Thoracic aorta (tissue), 2 donors: ENCODE measurements around the gene CMTM2. TPM values are rescaled to one million over a fixed set of nuclear protein-coding genes. Genes with fewer than 3 reads are reported as not detected.
"Not testable (repeated sequence)": the region's sequence is repeated elsewhere in the genome, so short reads cannot be mapped to it uniquely, and the experiment has no call there.

Experiments
- ATAC-seq: fragments of 150-250 bp; one replicate; pipeline ENCODE4 v1.8.0; 2017; ENCODE audit warnings: low read depth; ENCODE audit not compliant: insufficient number of reproducible peaks, low FRiP score
- DNase-seq: peaks from one replicate; pipeline ENCODE4 v3.0.0-alpha.2; 2020; ENCODE audit warnings: low spot score
- H3K27ac ChIP-seq, 2 donors: fragments of 200-600 bp; sonication (generic); 1 replicate in 1 of 2; 2 replicates in 1 of 2; pipeline ENCODE4 v1.5.1; 2016; ENCODE audit warnings: mild to moderate bottlenecking in 2 of 2, moderate library complexity in 2 of 2
- H3K27me3 ChIP-seq: fragments of 200-600 bp; sonication (generic); replicated peaks from 2 replicates; pipeline ENCODE4 v1.6.0; 2016; ENCODE audit warnings: mild to moderate bottlenecking; ENCODE audit not compliant: insufficient read depth
- H3K36me3 ChIP-seq: fragments of 200-600 bp; sonication (generic); one replicate; pipeline ENCODE4 v1.5.1; 2016
- H3K4me1 ChIP-seq, 2 donors: fragments of 200-600 bp; sonication (generic); 1 replicate in 1 of 2; 2 replicates in 1 of 2; pipeline versions ENCODE4 v1.5.1 to v1.6.0; 2016; ENCODE audit warnings: low read depth in 2 of 2, mild to moderate bottlenecking in 1 of 2; ENCODE audit not compliant: control insufficient read depth in 1 of 2
- H3K4me3 ChIP-seq: fragments of 200-600 bp; sonication (generic); 2 replicates; pipeline ENCODE4 v1.5.1; 2016; ENCODE audit warnings: mild to moderate bottlenecking
- H3K9me3 ChIP-seq: fragments of 200-600 bp; sonication (generic); 2 replicates; pipeline ENCODE4 v1.5.1; 2016
- CTCF ChIP-seq: fragments of 200-600 bp; sonication (generic); IDR thresholded peaks from one replicate; pipeline ENCODE4 v1.5.1; 2019; ENCODE audit warnings: antibody characterized with exemption
- total RNA-seq, 2 donors: library from RNA; depleted of rRNA; stranded (reverse); fragments of >200 nt; gene quantifications; one replicate each; pipeline versions ENCODE4 v1.1.0 to v1.2.3, GENCODE V29; 2016

Gene CMTM2
- total RNA-seq, 2 donors from 2014 or later = 1.7 TPM; not detected in 1

DNA sequence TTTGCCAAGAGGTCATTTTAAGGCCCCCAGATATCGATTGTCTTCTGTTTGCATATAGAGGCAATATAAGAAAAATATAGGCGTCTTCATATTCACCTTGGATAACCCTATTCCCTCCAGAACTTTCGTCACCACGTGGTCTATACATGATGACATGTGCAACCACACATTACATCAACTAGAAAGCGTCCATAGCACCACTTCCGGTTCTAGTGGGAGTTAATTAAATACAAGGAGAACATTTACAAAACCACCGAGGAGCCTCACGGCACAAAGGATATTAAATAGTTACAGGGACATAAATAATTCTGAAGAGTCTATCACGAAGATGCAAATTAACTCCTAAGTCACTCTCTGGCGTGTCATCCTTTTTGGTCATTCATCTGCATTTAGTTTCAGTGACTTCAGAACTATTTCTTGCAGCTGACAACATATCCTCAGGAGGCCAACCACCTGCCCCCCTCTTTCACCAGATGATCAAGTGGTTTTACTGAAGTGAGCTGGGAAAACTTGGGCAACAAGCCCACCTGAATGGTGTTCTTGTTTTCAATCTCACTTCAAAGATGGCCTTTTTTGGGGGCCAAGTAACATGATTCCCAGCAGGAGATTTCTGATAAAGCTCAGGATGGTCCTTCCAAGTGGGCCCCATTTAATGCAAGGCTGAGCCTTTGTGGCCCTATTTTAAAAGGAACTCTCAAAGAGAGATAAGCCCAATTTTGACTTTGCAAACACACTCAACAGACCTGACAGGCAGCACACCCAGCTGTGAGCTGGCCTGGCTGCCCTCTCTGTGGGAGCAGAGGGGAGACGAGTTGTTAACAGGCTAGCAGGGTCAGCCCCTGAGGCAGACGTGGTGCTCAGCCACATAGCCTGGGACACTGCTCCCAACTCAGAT lies 40.5 kb downstream of the CMTM2 start:
- Histone ChIP-seq H3K4me1 (peaks cover 11 to 17% of the 10 kb centered on the region in 2 donors), H3K4me3 (no peak overlapping the region), H3K27me3 (no peaks in the 10 kb centered on the region), H3K27ac (no peak overlapping the region), H3K9me3 (no peaks in the 10 kb centered on the region), H3K36me3 (no peaks in the 10 kb centered on the region)
- DNase-seq (no peak), ATAC-seq (no peak)
- TF ChIP-seq CTCF = no peak

DNA sequence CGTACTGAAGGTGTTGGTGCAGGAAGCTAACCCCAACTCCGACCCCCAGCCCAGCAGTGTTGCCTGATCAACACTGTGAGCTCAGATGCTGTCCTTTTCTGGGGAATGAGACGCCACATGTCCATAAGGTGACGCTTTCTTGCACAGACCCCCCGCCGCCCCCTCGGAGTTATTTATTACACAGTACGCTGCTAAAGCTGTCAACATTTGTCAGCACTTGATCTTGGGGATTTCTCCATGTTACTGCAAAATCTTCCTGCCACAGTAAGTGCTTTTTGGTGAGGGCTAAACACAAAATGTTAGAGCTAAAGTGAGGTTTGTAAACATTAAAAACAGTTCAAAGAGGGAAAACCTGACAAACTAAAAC lies 41.1 kb downstream of the CMTM2 start:
- no peak for TF ChIP-seq CTCF
- ATAC-seq = no peak
- no peak for DNase-seq
- H3K4me3 ChIP-seq = no peak overlapping the region
- H3K36me3 ChIP-seq = no peaks in the 10 kb centered on the region
- no peaks in the 10 kb centered on the region for H3K27me3 ChIP-seq
- no peaks in the 10 kb centered on the region for H3K9me3 ChIP-seq
- H3K27ac ChIP-seq = no peak overlapping the region
- H3K4me1 ChIP-seq = peaks cover 11 to 17% of the 10 kb centered on the region in 2 donors

DNA sequence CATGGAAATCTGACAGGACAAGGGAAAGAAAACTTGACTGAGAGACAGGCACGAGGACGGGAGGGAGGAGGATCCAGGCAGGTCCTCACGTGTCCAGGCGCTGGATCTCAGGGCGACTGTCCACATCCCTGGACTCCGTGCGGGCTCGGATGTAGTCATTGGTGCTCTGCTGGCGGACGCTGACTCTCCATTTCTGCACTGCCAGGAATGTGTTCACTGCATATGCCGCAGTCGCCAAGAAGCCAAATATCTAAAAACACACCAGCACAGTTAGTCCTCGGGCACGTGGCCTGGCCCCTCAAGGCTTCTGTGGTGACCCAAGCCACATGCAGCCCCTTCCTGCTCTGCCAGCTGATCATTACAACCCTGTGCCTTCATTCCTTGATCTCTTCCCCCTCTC lies 42.7 kb downstream of the CMTM2 start:
- no peaks in the 10 kb centered on the region for H3K36me3 ChIP-seq
- no peak overlapping the region for H3K4me3 ChIP-seq
- ATAC-seq (no peak), DNase-seq (no peak)
- H3K27ac ChIP-seq = no peak overlapping the region
- no peaks in the 10 kb centered on the region for H3K9me3 ChIP-seq
- no peaks in the 10 kb centered on the region for H3K27me3 ChIP-seq
- no peak for TF ChIP-seq CTCF
- H3K4me1 ChIP-seq = peaks cover 11 to 17% of the 10 kb centered on the region in 2 donors

DNA sequence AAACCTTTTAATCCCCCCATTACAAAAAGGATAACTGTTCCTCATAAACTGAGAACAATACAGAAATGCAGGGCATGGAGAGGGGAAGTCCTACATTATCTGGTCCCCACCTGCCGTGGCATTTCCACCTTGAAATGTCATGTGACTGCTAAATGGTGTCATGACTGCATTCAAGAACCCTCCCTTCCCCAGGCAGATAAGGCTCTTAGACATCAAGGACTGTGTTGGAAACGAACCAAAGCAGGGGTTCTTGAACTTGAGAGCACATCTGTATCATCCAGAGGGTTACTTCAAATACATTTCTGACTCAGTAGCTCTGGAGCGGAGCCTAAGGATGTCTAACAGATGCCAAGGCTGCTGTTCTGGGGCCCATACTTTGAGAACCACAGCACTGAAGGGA lies 43.6 kb downstream of the CMTM2 start:
- H3K27me3 ChIP-seq = no peaks in the 10 kb centered on the region
- H3K4me3 ChIP-seq = no peak overlapping the region
- DNase-seq (no peak), ATAC-seq (no peak)
- no peak for TF ChIP-seq CTCF
- peaks cover 11 to 15% of the 10 kb centered on the region in 2 donors for H3K4me1 ChIP-seq
- no peaks in the 10 kb centered on the region for H3K36me3 ChIP-seq
- no peaks in the 10 kb centered on the region for H3K9me3 ChIP-seq
- no peak overlapping the region for H3K27ac ChIP-seq

- Histone ChIP-seq H3K4me1 (peaks cover 6 to 7% of the 10 kb centered on the region in 2 donors), H3K36me3 (no peaks in the 10 kb centered on the region), H3K27ac (no peak overlapping the region), H3K9me3 (no peaks in the 10 kb centered on the region), H3K4me3 (no peak overlapping the region), H3K27me3 (no peaks in the 10 kb centered on the region)
- TF ChIP-seq CTCF = no peak
- DNase-seq = no peak
- no peak for ATAC-seq
Measured at GRCh38 chr16:66623755-66624154, 44.5 kb downstream of the CMTM2 start.

- DNase-seq, H3K27ac ChIP-seq, H3K9me3 ChIP-seq, H3K4me3 ChIP-seq, H3K27me3 ChIP-seq, H3K36me3 ChIP-seq, ATAC-seq, H3K4me1 ChIP-seq: not testable (repeated sequence)
Measured at GRCh38 chr16:66627611-66628378, 48.5 kb downstream of the CMTM2 start.
